Measurements from ENCODE around the gene HIP1. TPM values are rescaled to one million over a fixed set of nuclear protein-coding genes. Genes with fewer than 3 reads are reported as not detected.

HIP1 gene
- total and polyA plus RNA-seq, 9 of the 15 experiments (the other 6 are each of a cell fraction or from before 2014, with no cell fraction given), result 2.4 to 13.7 (median 9.5) TPM

DNA sequence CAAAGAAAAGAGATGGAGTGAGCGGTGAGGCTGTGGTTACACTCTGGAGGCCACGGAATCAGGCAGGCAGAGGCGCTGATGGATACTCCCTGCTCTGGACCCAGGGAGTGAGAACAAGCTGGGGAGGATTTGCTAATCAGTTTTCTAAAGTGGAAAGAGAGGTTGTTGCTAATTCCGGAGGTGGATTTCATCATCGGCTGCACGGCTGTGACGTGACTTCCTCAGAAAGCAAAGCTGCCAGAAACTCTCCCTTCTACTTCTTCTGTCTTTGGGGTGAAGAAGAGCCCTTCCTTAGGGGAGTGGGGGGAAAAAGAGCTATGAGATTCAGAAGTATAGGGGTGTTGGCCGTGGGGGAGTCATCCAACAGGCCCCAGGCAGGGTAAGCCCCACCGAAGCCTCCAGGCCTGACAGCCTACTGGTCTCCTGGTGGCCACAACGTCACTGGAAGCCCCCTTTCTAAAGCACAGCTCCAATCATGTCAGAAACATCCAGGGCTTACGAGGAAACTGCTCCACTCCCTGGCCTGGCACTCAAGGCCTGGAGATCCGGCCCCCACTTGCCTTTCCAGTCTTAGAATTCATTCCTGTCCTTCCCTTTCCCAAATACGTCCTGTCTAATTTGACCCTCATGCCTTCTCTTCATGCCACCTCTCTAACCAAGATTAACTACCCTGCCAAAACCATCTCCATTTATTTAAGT is 114.5 kb downstream of the HIP1 start (continued):
- TF ChIP-seq, protein P1, sequence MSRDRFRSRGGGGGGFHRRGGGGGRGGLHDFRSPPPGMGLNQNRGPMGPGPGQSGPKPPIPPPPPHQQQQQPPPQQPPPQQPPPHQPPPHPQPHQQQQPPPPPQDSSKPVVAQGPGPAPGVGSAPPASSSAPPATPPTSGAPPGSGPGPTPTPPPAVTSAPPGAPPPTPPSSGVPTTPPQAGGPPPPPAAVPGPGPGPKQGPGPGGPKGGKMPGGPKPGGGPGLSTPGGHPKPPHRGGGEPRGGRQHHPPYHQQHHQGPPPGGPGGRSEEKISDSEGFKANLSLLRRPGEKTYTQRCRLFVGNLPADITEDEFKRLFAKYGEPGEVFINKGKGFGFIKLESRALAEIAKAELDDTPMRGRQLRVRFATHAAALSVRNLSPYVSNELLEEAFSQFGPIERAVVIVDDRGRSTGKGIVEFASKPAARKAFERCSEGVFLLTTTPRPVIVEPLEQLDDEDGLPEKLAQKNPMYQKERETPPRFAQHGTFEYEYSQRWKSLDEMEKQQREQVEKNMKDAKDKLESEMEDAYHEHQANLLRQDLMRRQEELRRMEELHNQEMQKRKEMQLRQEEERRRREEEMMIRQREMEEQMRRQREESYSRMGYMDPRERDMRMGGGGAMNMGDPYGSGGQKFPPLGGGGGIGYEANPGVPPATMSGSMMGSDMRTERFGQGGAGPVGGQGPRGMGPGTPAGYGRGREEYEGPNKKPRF (IDR thresholded peaks at IDR 0.05; ENCODE audit: low read depth, low read length), result no peak
- TF ChIP-seq CBX5 (IDR thresholded peaks at IDR 0.05; ENCODE audit: borderline replicate concordance, low read depth) (no peak), JUN (IDR thresholded peaks at IDR 0.05; ENCODE audit: borderline replicate concordance, low read depth, low read length) (peak; percentile 66; the same call in 1 of the 2 replicates), JUN (CRISPR knock-in tag; IDR thresholded peaks at IDR 0.05; ENCODE audit: borderline replicate concordance) (0 out of 2 replicates have a peak, but pooled peaks have one; percentile 56), ZNF239 (CRISPR knock-in tag; IDR thresholded peaks at IDR 0.05) (no peak; the same call in none of the 2 replicates), BDP1 (IDR thresholded peaks at IDR 0.05; ENCODE audit: insufficient read depth, insufficient read length) (no peak), RBM15 (IDR thresholded peaks at IDR 0.05; ENCODE audit: insufficient read depth, low read length) (no peak), KAT8 (IDR thresholded peaks at IDR 0.05; ENCODE audit: low read depth) (no peak), GTF2A2 (tag; IDR thresholded peaks at IDR 0.05) (peak; percentile 31; the same call in 1 of the 2 replicates), MTA2 (IDR thresholded peaks at IDR 0.05; ENCODE audit: low read depth) (no peak), PCBP1 (IDR thresholded peaks at IDR 0.05; ENCODE audit: low read depth, low read length, poor library complexity, severe bottlenecking) (no peak), TAF15 (IDR thresholded peaks at IDR 0.05; ENCODE audit: low read depth, low read length) (no peak), KLF10 (CRISPR knock-in tag; IDR thresholded peaks at IDR 0.05) (no peak), EP300 (IDR thresholded peaks at IDR 0.05; ENCODE audit: low read length) (peak; percentile 91), JUNB (CRISPR knock-in tag; conservative IDR thresholded peaks at IDR 0.05) (no peak), CAMTA2 (CRISPR knock-in tag; conservative IDR thresholded peaks at IDR 0.05) (no peak), DDX20 (tag; IDR thresholded peaks at IDR 0.05; ENCODE audit: low read depth) (peak; percentile 74), CREM (IDR thresholded peaks at IDR 0.05; ENCODE audit: low read depth) (peak; percentile 94), XRCC3 (IDR thresholded peaks at IDR 0.05) (no peak), ZNF197 (CRISPR knock-in tag; IDR thresholded peaks at IDR 0.05; ENCODE audit: low read depth) (peak; percentile 73; the same call in 1 of the 2 replicates), FUS (optimal IDR thresholded peaks at IDR 0.05; ENCODE audit: low read depth, low read length) (no peak)
- TF ChIP-seq, protein P2, sequence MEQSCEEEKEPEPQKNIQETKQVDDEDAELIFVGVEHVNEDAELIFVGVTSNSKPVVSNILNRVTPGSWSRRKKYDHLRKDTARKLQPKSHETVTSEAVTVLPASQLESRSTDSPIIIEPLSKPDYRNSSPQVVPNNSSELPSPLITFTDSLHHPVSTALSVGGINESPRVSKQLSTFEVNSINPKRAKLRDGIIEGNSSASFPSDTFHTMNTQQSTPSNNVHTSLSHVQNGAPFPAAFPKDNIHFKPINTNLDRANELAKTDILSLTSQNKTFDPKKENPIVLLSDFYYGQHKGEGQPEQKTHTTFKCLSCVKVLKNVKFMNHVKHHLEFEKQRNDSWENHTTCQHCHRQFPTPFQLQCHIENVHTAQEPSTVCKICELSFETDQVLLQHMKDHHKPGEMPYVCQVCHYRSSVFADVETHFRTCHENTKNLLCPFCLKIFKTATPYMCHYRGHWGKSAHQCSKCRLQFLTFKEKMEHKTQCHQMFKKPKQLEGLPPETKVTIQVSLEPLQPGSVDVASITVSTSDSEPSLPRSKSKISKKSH (CRISPR knock-in tag; IDR thresholded peaks at IDR 0.05), result peak; percentile 68; the same call in 1 of the 2 replicates
- TF ChIP-seq, protein P3, sequence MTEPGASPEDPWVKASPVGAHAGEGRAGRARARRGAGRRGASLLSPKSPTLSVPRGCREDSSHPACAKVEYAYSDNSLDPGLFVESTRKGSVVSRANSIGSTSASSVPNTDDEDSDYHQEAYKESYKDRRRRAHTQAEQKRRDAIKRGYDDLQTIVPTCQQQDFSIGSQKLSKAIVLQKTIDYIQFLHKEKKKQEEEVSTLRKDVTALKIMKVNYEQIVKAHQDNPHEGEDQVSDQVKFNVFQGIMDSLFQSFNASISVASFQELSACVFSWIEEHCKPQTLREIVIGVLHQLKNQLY (CRISPR knock-in tag; conservative IDR thresholded peaks at IDR 0.05), result no peak
- TF ChIP-seq, protein P4, sequence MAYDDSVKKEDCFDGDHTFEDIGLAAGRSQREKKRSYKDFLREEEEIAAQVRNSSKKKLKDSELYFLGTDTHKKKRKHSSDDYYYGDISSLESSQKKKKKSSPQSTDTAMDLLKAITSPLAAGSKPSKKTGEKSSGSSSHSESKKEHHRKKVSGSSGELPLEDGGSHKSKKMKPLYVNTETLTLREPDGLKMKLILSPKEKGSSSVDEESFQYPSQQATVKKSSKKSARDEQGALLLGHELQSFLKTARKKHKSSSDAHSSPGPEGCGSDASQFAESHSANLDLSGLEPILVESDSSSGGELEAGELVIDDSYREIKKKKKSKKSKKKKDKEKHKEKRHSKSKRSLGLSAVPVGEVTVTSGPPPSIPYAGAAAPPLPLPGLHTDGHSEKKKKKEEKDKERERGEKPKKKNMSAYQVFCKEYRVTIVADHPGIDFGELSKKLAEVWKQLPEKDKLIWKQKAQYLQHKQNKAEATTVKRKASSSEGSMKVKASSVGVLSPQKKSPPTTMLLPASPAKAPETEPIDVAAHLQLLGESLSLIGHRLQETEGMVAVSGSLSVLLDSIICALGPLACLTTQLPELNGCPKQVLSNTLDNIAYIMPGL (CRISPR knock-in tag; IDR thresholded peaks at IDR 0.05), result no peak
